GM21360 (cell line): Measurements from ENCODE around the gene PALLD.
"Not testable (repeated sequence)": the region's sequence is repeated elsewhere in the genome, so short reads cannot be mapped to it uniquely, and the experiment has no call there.

Source experiments
- ATAC-seq: cut with Tn5 transposase; IDR thresholded peaks from one replicate; pipeline ENCODE4 v1.9.1; 2021; ENCODE audit warnings: mild to moderate bottlenecking, moderate library complexity; ENCODE audit not compliant: unreplicated experiment

The PALLD gene

DNA sequence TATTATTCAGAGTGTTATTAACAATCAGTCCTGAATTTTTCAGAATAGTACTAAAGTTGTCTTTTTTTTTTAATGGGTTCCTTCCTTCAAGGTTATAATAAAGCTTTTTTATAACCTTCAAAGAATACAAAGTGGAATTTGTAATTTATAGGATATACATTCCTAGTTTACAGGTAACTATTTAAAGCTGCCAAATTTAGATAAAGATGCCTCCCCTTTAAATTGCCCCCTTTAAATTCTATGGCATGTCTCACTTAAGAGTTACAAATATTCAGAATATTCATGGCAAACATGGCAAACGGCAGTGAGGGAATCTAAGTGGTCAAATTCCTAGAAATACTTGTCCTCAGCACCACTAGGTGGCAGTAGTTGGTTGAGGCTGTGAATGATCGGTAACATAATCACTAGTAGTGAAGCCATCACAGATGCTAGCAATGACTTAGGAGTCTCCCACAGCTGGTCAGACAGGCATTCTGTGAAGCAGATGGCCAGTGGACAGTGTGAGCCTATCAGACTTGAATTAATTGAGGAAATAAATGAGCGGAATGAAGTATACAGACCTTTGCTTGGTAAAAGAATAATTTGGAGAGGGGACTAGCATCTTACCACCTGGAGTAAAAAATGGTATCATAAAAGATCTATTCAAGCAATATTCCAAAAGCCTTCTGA, 426.8 kb downstream of the PALLD start:
- ATAC-seq: peak; percentile 77

DNA sequence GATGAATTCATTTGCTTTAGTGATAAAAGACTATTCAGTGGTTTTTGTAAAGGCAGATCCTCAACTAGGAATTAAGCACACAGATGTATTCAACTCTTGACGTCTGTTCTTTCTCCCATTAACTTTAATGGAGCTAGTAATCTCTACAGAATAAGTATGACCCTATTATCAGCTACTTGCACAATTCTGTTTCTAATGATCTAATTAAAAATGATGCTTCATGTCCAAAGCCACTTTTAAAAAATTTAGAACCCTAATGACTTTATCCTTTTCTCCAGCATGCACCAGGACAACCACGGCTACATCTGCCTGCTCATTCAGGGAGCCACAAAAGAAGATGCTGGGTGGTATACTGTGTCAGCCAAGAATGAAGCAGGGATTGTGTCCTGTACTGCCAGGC, 427.8 kb downstream of the PALLD start:
- ATAC-seq: no peak

- no peak for ATAC-seq
Measured at GRCh38 chr4:168925789-168926490, 429.1 kb downstream of the PALLD start.

DNA sequence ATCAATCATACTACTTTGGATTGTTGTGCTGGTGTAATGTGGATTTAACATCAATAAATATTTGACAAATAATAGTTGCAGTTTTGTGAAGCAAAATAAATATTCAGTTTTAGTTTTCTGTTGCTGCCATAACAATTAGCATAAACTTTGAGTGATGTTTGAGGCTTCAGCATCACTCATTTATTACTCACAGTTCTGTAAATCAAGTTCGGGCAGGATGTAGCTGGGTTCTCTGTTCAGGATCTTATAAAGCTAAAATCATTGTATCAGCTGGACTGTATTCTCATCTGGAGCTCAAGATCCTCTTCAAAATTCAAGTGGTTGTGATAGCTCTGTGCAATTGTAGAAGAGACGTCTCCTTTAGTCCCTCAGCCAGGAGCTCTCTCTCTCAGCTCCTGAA, 431.5 kb downstream of the PALLD start:
- no peak for ATAC-seq

DNA sequence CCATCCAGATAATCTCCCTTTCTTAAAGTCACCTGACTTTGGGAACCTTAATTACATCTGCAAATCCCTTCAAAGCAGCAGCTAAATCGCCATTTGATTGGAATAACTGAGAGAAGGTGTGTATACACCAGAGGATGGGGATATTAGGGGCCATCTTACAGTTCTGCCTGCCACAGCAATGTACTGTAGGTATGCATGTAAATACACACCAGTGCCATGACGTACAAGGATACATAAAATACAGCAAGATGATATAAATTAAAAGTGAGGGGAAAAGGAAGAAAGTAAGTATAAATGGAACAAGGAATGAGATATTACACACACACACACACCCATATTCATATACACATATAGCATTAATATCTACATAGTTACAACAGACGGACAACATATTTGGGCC, 432.0 kb downstream of the PALLD start:
- ATAC-seq: no peak

- ATAC-seq: no peak
Measured at GRCh38 chr4:168930413-168931196, 433.8 kb downstream of the PALLD start.

DNA sequence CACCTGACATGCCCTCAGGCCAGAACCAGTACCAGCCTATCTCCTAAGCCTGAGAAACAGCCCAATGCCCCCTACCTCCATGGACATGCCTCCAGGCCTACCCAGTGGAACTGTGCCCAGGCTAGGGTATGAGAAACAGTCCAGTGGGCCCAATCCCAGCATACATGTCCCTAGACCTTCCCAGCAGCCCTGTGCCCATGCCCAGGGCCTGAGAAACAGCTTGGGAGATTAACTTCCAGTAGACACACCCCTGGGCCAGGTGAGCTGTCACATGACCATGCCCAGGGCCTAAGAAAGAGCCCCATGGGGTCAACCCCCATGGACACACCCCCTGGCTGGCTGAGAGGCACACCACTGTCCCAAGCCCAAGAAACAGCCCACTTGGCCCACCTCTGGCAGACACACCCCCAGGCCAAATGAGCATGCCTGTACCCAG, 434.4 kb downstream of the PALLD start:
- ATAC-seq: no peak

DNA sequence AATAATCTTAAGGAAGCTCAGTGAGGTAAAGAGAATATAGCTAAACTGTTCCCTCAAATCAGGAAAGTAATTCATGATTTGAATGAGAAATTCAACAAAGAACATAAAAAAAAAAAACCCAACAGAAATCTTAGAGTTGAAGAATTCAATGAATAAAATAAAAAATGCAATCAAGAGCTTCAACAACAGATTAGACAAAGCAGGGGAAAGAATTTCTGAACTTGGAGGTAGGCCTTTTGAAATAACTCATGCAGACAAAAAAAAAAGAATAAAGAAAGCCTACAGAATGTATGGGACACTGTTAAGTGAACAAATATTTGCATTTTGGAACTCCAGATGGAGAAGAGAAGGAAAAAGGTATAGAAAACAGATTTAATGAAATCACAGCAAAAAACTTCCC, 435.3 kb downstream of the PALLD start:
- no peak for ATAC-seq

DNA sequence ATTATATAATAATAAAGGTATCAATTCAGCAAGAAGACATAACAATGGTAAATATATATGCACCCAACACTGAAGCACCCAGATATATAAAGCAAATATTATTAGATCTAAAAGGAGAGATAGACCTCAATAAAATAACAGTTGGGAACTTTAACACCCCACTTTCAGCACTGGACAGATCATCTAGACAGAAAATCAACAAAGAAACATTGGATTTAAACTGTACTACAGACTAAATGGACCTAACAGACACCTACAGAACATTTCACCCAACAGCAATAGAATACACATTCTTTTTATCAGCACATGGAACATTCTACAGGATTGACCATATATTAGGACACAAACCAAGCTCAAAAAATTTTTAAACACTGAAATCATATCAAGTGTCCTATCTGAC, 436.6 kb downstream of the PALLD start:
- no peak for ATAC-seq

GRCh38 chr4:168937473-168937872, 440.6 kb downstream of the PALLD start:
- not testable (repeated sequence) for ATAC-seq

DNA sequence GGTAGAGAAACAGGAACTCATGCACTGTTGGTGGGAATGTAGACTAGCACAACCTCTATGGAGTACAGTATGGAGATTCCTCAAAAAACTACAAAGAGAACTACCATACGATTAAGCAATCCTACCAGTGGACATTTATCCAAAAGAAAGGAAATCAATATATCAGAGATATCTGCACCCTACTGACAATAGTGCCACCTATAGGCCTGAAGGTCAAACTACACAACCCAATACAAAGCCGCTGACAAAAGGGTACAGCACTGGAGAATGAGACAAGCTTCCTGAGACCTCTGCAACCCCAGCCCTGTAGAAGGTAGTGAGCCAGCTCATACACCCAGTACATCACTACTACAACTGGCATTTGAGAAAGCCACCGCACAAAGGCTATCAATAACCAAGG, 446.1 kb downstream of the PALLD start:
- peak; percentile 62 for ATAC-seq

DNA sequence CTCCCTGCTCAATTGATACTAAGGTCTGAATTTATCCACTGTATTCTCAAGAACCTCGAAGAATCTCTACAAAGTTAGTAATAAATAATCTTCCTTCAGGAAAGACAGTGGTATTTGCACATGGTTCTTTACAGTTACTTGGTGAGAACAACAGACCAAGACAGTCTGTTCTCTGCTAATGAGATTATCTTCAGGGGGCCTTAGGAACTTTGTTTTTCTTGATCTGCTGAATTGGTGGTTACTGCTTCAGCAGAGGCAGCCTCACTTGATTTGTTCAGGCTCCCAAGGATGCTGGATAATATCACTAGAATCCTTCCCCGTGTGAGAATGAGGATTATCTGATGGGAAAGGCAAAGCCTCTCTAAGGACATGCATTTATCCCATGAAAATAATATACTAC, 448.4 kb downstream of the PALLD start:
- no peak for ATAC-seq

DNA sequence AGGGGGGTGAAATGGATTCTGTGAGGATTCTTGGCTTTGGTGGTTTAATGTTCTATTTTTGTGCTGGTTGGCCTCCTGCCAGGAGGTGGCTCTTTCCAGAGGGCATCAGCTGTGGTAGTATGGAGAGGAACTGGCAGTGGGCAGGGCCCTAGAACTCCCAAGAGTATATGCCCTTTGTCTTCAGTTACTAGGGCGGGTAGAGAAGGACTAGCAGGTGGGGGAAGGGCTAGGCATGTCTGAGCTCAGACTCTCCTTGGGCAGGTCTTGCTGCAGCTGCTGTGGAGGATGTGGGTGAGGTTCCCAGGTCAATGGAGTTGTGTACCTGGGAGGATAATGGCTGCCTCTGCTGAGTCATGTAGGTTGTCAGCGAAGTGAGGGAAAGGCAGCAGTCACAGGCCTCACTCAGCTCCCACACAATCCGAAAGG, 456.0 kb downstream of the PALLD start:
- ATAC-seq: not testable (repeated sequence)

DNA sequence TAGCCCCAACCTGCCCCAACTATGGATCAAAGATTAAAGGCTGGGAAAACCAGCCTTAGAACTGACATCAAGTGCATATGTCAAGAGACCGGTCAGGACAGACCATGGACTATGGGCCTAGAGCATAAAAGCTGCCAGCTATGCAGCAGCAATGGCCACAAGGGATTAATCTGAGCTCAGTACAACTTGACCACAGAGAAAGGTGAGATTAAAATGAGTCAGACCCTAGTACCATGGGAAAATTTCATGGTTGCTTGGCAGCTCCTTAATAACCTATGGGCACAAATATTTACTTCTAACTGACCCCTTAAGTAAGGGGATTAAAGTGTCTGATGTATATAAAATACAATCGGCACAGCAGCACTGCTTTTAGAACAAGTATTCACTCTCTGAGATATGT, 458.8 kb downstream of the PALLD start:
- no peak for ATAC-seq

DNA sequence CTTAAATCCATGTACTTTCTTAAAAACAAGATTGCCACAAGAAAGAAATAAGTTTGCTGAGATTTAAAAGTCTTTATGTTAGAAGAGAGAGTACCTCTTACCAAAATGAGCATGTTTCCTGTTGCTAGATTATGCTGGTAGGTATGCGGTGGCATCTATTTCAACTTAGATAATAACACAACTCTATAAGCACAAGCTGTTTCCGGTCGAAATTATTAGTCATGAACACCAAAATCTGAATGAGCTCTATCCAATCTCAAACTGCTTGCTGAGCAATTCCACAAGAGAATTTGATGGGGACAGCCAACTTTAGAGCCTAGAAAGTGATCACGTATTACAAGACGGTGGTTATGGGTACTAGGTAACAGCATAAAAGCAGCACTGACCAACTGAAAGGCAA, 463.9 kb downstream of the PALLD start:
- ATAC-seq: no peak

DNA sequence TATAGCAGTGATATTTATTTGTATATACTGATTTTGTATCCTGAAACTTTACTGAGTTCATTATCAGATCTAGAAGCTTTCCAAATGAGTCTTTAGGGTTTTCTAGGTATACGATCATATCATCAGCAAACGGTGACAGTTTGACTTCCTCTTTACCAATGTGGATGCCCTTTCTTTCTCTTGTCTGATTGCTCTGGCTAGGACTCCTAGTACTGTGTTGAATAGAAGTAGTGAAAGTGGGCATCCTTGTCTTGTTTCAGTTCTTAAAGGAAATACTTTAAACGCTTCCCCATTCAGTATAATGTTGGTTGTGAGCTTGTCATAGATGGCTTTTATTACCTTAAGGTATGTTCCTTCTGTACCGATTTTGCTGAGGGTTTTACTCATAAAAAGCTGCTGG, 475.7 kb downstream of the PALLD start:
- ATAC-seq: no peak
